GM12878 (cell line): Measurements from ENCODE around the gene FOXL1. TPM values are rescaled to one million over a fixed set of nuclear protein-coding genes. Genes with fewer than 3 reads are reported as not detected.

Experiments used
- BRCA1 ChIP-seq: IDR thresholded peaks from 2 replicates; pipeline ENCODE4 v1.6.1; 2011; ENCODE audit warnings: low read depth, low read length, improper control_type of control experiment
- CREB1 ChIP-seq: IDR thresholded peaks from 2 replicates; pipeline ENCODE4 v1.6.1; 2012; ENCODE audit warnings: low read depth, mild to moderate bottlenecking, inconsistent platforms
- CREM ChIP-seq: IDR thresholded peaks from 2 replicates; pipeline ENCODE4 v1.6.1; 2014; ENCODE audit warnings: antibody characterized with exemption, low read depth
- ETV6 ChIP-seq, 2 experiments: fragments of 450-650 bp in 1 of 2; IDR thresholded peaks in 1 of 2; conservative IDR thresholded peaks in 1 of 2; 2 replicates each; pipeline ENCODE4 v1.6.1; 2014; ENCODE audit warnings: antibody characterized with exemption in 1 of 2, borderline replicate concordance in 1 of 2, low read depth in 1 of 2, mild to moderate bottlenecking in 1 of 2, moderate library complexity in 1 of 2
- FOXM1 ChIP-seq: IDR thresholded peaks from 2 replicates; pipeline ENCODE4 v1.6.1; 2012; ENCODE audit warnings: low read depth, mild to moderate bottlenecking, inconsistent platforms, low read length, moderate library complexity
- IKZF2 ChIP-seq, 2 experiments: fragments of 450-650 bp; IDR thresholded peaks; 2 replicates each; pipeline ENCODE4 v1.6.1; 2017; ENCODE audit warnings: mild to moderate bottlenecking in 2 of 2, moderate library complexity in 2 of 2
- KLF5 ChIP-seq: fragments of 450-650 bp; IDR thresholded peaks from 2 replicates; pipeline ENCODE4 v1.6.1; 2014; ENCODE audit warnings: mild to moderate bottlenecking; ENCODE audit not compliant: partially characterized antibody
- NFXL1 ChIP-seq: fragments of 450-650 bp; IDR thresholded peaks from 2 replicates; pipeline ENCODE4 v1.6.1; 2017; ENCODE audit warnings: antibody characterized with exemption, mild to moderate bottlenecking, borderline replicate concordance
- POLR2AphosphoS5 ChIP-seq: IDR thresholded peaks from 2 replicates; pipeline ENCODE4 v1.6.1; 2011; ENCODE audit warnings: mild to moderate bottlenecking, low read length, inconsistent platforms
- SMAD5 ChIP-seq: IDR thresholded peaks from 2 replicates; pipeline ENCODE4 v1.6.1; 2016; ENCODE audit warnings: antibody characterized with exemption, low read depth
- SPI1 ChIP-seq: IDR thresholded peaks from 2 replicates; pipeline ENCODE4 v1.6.1; 2011; ENCODE audit warnings: low read depth, mild to moderate bottlenecking, low read length, moderate library complexity, borderline replicate concordance; ENCODE audit not compliant: insufficient read depth
- TBL1XR1 ChIP-seq: IDR thresholded peaks from 2 replicates; pipeline ENCODE4 v1.6.1; 2012; ENCODE audit warnings: low read depth, low read length, improper control_type of control experiment
- ZNF217 ChIP-seq: fragments of 450-650 bp; IDR thresholded peaks from 2 replicates; pipeline ENCODE4 v1.6.1; 2017; ENCODE audit warnings: antibody characterized with exemption, mild to moderate bottlenecking
- ZSCAN29 ChIP-seq: fragments of 450-650 bp; IDR thresholded peaks from 2 replicates; pipeline ENCODE4 v1.6.1; 2017; ENCODE audit warnings: mild to moderate bottlenecking, moderate library complexity
- polyA plus RNA-seq, 11 experiments: library from polyadenylated mRNA; depleted of rRNA in 4 of 11; unstranded in 6 of 11; stranded (reverse) in 5 of 11; fragments of >200 nt; fragmentation: Nextera tagmentation in 4 of 11; fragmentation: Illumina TruSeq in 1 of 11; extraction: Ambion mirVana in 4 of 11; extraction: Trizol in 1 of 11; gene quantifications; 1 replicate in 1 of 11; 2 replicates in 10 of 11; pipeline versions ENCODE4 v1.2.1 to v1.2.3, GENCODE V29; 2011 to 2016; ENCODE audit warnings: inconsistent platforms in 2 of 11, missing spikeins in 2 of 11, low read depth in 1 of 11
- total RNA-seq, 4 experiments: library from RNA; depleted of rRNA in 3 of 4; stranded (reverse); fragments of >200 nt in 3 of 4; fragmentation: Illumina TruSeq in 1 of 4; extraction: Trizol in 1 of 4; gene quantifications; 2 replicates each; pipeline versions ENCODE4 v1.2.1 to v1.2.3, GENCODE V29; 2013 to 2021
- TF ChIP-seq, protein P1 (sequence below): IDR thresholded peaks from 2 replicates; pipeline ENCODE4 v1.6.1; 2011; ENCODE audit warnings: low read depth, low read length, improper control_type of control experiment, borderline replicate concordance
- TF ChIP-seq, protein P2 (sequence below): IDR thresholded peaks from 2 replicates; pipeline ENCODE4 v1.6.1; 2011; ENCODE audit warnings: borderline replicate concordance, low read depth, mild to moderate bottlenecking, moderate library complexity, low read length; ENCODE audit not compliant: insufficient read depth, poor library complexity, severe bottlenecking
- TF ChIP-seq, protein P3 (sequence below): fragments of 450-650 bp; IDR thresholded peaks from 2 replicates; pipeline ENCODE4 v1.6.1; 2017; ENCODE audit warnings: antibody characterized with exemption, mild to moderate bottlenecking, moderate library complexity
- TF ChIP-seq, protein P4 (sequence below): IDR thresholded peaks from 2 replicates; pipeline ENCODE4 v1.6.1; 2011; ENCODE audit warnings: mild to moderate bottlenecking, low read depth, low read length, moderate library complexity; ENCODE audit not compliant: insufficient replicate concordance
- TF ChIP-seq, protein P5 (sequence below), 3 experiments: IDR thresholded peaks in 2 of 3; conservative IDR thresholded peaks in 1 of 3; 2 replicates each; pipeline ENCODE4 v1.5.1; 2011; ENCODE audit warnings: low read depth in 3 of 3, low read length in 3 of 3, mild to moderate bottlenecking in 3 of 3, control low read depth in 2 of 3, moderate library complexity in 2 of 3, inconsistent platforms in 1 of 3, mixed read lengths in 1 of 3; ENCODE audit not compliant: control insufficient read depth in 2 of 3, insufficient read depth in 1 of 3; ENCODE audit errors: extremely low read depth in 1 of 3

The FOXL1 gene
- total and polyA plus RNA-seq, 10 of the 15 experiments (the other 5 are each of a cell fraction or from before 2014, with no cell fraction given) = 0.05 TPM; not detected in 9

DNA sequence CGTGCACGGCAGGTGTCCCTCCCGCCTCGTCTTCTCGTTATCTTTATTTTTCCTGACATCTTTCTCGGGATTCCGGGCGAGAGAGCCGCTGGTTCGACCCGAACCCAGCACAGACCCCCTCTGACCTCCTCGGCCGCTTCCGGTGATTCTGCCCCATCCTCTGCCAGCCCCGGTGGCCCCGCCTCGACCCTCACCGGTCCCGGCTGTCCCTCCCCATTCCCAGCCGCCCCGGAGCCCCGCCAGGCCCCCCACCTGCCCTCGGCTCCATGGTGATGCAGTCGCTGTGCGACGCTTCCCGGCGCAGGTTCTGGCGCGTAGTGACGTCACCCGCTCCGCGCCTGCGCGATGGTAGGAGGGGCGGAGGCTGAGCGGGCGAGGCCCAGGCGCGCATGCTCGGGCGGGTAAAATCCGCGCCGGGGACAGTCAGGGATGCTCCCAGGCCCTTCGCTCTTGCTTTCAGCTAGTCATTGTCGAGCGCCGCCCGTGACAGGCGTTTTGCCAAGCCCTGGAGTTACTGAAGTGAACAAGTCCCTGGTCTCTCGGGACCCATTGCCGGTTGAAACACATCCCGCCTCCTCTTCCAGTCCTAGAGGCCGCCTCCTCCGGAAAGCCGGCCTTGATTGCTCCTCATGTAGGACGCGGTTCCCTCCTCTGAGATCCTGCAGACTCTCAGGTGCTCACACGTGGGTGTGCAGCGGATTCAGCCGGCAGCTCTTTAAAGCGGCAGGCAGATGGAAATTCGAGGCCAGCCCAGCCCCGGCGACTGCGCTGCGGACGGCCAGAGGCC lies 23.2 kb upstream of the FOXL1 start, which contains the start of gene MTHFSD (continued):
- TF ChIP-seq, protein P1, sequence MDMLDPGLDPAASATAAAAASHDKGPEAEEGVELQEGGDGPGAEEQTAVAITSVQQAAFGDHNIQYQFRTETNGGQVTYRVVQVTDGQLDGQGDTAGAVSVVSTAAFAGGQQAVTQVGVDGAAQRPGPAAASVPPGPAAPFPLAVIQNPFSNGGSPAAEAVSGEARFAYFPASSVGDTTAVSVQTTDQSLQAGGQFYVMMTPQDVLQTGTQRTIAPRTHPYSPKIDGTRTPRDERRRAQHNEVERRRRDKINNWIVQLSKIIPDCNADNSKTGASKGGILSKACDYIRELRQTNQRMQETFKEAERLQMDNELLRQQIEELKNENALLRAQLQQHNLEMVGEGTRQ = no peak
- no peak for TF ChIP-seq ZNF217
- TF ChIP-seq, protein P2, sequence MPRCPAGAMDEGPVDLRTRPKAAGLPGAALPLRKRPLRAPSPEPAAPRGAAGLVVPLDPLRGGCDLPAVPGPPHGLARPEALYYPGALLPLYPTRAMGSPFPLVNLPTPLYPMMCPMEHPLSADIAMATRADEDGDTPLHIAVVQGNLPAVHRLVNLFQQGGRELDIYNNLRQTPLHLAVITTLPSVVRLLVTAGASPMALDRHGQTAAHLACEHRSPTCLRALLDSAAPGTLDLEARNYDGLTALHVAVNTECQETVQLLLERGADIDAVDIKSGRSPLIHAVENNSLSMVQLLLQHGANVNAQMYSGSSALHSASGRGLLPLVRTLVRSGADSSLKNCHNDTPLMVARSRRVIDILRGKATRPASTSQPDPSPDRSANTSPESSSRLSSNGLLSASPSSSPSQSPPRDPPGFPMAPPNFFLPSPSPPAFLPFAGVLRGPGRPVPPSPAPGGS = no peak
- TF ChIP-seq CREB1 = peak; percentile 100
- TF ChIP-seq, protein P3, sequence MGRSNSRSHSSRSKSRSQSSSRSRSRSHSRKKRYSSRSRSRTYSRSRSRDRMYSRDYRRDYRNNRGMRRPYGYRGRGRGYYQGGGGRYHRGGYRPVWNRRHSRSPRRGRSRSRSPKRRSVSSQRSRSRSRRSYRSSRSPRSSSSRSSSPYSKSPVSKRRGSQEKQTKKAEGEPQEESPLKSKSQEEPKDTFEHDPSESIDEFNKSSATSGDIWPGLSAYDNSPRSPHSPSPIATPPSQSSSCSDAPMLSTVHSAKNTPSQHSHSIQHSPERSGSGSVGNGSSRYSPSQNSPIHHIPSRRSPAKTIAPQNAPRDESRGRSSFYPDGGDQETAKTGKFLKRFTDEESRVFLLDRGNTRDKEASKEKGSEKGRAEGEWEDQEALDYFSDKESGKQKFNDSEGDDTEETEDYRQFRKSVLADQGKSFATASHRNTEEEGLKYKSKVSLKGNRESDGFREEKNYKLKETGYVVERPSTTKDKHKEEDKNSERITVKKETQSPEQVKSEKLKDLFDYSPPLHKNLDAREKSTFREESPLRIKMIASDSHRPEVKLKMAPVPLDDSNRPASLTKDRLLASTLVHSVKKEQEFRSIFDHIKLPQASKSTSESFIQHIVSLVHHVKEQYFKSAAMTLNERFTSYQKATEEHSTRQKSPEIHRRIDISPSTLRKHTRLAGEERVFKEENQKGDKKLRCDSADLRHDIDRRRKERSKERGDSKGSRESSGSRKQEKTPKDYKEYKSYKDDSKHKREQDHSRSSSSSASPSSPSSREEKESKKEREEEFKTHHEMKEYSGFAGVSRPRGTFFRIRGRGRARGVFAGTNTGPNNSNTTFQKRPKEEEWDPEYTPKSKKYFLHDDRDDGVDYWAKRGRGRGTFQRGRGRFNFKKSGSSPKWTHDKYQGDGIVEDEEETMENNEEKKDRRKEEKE = no peak
- TF ChIP-seq ZSCAN29 = no peak
- no peak for TF ChIP-seq FOXM1
- TF ChIP-seq SPI1 = no peak
- no peak for TF ChIP-seq TBL1XR1
- no peak for TF ChIP-seq NFXL1
- TF ChIP-seq SMAD5 = peak; percentile 71; the same call in 1 of the 2 replicates
- TF ChIP-seq IKZF2 (IDR thresholded peaks at IDR 0.05) = peak in 1 of 2 experiments; percentile 12; a peak in 1 of 4 replicates
- peak; percentile 100 for TF ChIP-seq CREM
- no peak for TF ChIP-seq KLF5
- peak; percentile 47 for TF ChIP-seq BRCA1
- TF ChIP-seq ETV6 (conservative IDR thresholded peaks at IDR 0.05 in 1 of 2, IDR thresholded peaks at IDR 0.05 in 1 of 2; ENCODE audit: borderline replicate concordance in 1 of 2, low read depth in 1 of 2) = no peak
- TF ChIP-seq, protein P4, sequence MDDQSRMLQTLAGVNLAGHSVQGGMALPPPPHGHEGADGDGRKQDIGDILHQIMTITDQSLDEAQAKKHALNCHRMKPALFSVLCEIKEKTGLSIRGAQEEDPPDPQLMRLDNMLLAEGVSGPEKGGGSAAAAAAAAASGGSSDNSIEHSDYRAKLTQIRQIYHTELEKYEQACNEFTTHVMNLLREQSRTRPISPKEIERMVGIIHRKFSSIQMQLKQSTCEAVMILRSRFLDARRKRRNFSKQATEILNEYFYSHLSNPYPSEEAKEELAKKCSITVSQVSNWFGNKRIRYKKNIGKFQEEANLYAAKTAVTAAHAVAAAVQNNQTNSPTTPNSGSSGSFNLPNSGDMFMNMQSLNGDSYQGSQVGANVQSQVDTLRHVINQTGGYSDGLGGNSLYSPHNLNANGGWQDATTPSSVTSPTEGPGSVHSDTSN = no peak
- TF ChIP-seq, protein P5, sequence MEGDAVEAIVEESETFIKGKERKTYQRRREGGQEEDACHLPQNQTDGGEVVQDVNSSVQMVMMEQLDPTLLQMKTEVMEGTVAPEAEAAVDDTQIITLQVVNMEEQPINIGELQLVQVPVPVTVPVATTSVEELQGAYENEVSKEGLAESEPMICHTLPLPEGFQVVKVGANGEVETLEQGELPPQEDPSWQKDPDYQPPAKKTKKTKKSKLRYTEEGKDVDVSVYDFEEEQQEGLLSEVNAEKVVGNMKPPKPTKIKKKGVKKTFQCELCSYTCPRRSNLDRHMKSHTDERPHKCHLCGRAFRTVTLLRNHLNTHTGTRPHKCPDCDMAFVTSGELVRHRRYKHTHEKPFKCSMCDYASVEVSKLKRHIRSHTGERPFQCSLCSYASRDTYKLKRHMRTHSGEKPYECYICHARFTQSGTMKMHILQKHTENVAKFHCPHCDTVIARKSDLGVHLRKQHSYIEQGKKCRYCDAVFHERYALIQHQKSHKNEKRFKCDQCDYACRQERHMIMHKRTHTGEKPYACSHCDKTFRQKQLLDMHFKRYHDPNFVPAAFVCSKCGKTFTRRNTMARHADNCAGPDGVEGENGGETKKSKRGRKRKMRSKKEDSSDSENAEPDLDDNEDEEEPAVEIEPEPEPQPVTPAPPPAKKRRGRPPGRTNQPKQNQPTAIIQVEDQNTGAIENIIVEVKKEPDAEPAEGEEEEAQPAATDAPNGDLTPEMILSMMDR (IDR thresholded peaks at IDR 0.05 in 2 of 3, conservative IDR thresholded peaks at IDR 0.05 in 1 of 3; ENCODE audit: control insufficient read depth in 2 of 3, extremely low read depth in 1 of 3, insufficient read depth in 1 of 3, low read depth in 3 of 3, low read length in 3 of 3) = no peak
- TF ChIP-seq POLR2AphosphoS5 = peak; percentile 82; the same call in 1 of the 2 replicates
